Mesendoderm (in vitro differentiated cells): Measurements from ENCODE around the gene TRERF1.

ENCODE experiments used
- DNase-seq: peaks from one replicate; pipeline ENCODE4 v3.0.0; 2013
- H2AK5ac ChIP-seq: 2 replicates; pipeline ENCODE4 v1.6.1; 2013; ENCODE audit warnings: low read length, inconsistent platforms
- H2BK120ac ChIP-seq: 2 replicates; pipeline ENCODE4 v1.6.1; 2013; ENCODE audit warnings: low read depth, mild to moderate bottlenecking, low read length, moderate library complexity, mixed read lengths
- H2BK15ac ChIP-seq: replicated peaks from 2 replicates; pipeline ENCODE4 v1.6.1; 2013; ENCODE audit warnings: low read depth, mild to moderate bottlenecking, moderate library complexity
- H2BK5ac ChIP-seq: 2 replicates; pipeline ENCODE4 v1.6.1; 2013; ENCODE audit warnings: low read length, inconsistent platforms
- H3K18ac ChIP-seq: 2 replicates; pipeline ENCODE4 v1.6.1; 2013; ENCODE audit warnings: mild to moderate bottlenecking, low read length, mixed read lengths
- H3K23ac ChIP-seq: one replicate; pipeline ENCODE4 v1.6.1; 2013; ENCODE audit warnings: low read length
- H3K27ac ChIP-seq: 2 replicates; pipeline ENCODE4 v1.5.1; 2013; ENCODE audit warnings: low read depth, mild to moderate bottlenecking, inconsistent platforms, low read length, moderate library complexity
- H3K27me3 ChIP-seq: 2 replicates; pipeline ENCODE4 v1.6.1; 2013; ENCODE audit warnings: low read length, control low read depth, mild to moderate bottlenecking, inconsistent platforms; ENCODE audit not compliant: insufficient read depth, poor library complexity
- H3K36me3 ChIP-seq: 2 replicates; pipeline ENCODE4 v1.6.1; 2013; ENCODE audit warnings: low read length, inconsistent platforms; ENCODE audit not compliant: control insufficient read depth, insufficient read depth
- H3K4ac ChIP-seq: one replicate; pipeline ENCODE4 v1.6.1; 2013; ENCODE audit warnings: low read depth, mild to moderate bottlenecking, low read length, moderate library complexity
- H3K4me1 ChIP-seq: 2 replicates; pipeline ENCODE4 v1.6.1; 2013; ENCODE audit warnings: low read depth, low read length, inconsistent platforms; ENCODE audit not compliant: control insufficient read depth
- H3K4me2 ChIP-seq: 2 replicates; pipeline ENCODE4 v1.6.1; 2013; ENCODE audit warnings: low read length
- H3K4me3 ChIP-seq: 2 replicates; pipeline ENCODE4 v1.5.1; 2013; ENCODE audit warnings: mild to moderate bottlenecking, low read length
- H3K56ac ChIP-seq: one replicate; pipeline ENCODE4 v1.6.1; 2013; ENCODE audit warnings: low read length
- H3K79me1 ChIP-seq: 2 replicates; pipeline ENCODE4 v1.6.1; 2013; ENCODE audit warnings: low read length, inconsistent platforms
- H3K79me2 ChIP-seq: 2 replicates; pipeline ENCODE4 v1.6.1; 2013; ENCODE audit warnings: mild to moderate bottlenecking, low read length; ENCODE audit not compliant: control insufficient read depth, insufficient read depth
- H3K9ac ChIP-seq: 2 replicates; pipeline ENCODE4 v1.6.1; 2013; ENCODE audit warnings: low read length, inconsistent platforms
- H4K5ac ChIP-seq: one replicate; pipeline ENCODE4 v1.6.1; 2013; ENCODE audit warnings: low read length
- H4K8ac ChIP-seq: one replicate; pipeline ENCODE4 v1.6.1; 2013; ENCODE audit warnings: low read depth, mild to moderate bottlenecking, control low read depth, low read length, moderate library complexity
- WGBS: extraction: QIAGEN DNeasy Blood & Tissue Kit; methylation state at CpG from one replicate; pipeline ENCODE4 v1.1.7; 2013; ENCODE audit warnings: low lambda C conversion rate, missing lambda C conversion rate; ENCODE audit not compliant: insufficient coverage; ENCODE audit errors: extremely low coverage; 5-methylcytosine and 5-hydroxymethylcytosine counted together

The TRERF1 gene

GRCh38 chr6:42443312-42444060, 8.2 kb downstream of the TRERF1 start:
- Histone ChIP-seq H3K79me2 (peaks cover 29% of the 10 kb centered on the region), H2AK5ac (no peak overlapping the region), H3K27ac (no peak overlapping the region), H2BK120ac (no peak overlapping the region), H2BK5ac (no peak overlapping the region), H3K79me1 (peaks cover 4% of the 10 kb centered on the region), H3K18ac (no peak overlapping the region), H3K4me1 (peaks cover 28% of the 10 kb centered on the region), H3K36me3 (no peaks in the 10 kb centered on the region), H3K9ac (peak overlapping the region; percentile 24), H2BK15ac (no peak overlapping the region), H4K5ac (no peak overlapping the region), H3K27me3 (no peaks in the 10 kb centered on the region), H3K23ac (no peak overlapping the region), H3K4me2 (no peak overlapping the region), H3K56ac (peak overlapping the region; percentile 56), H3K4ac (no peak overlapping the region), H4K8ac (no peak overlapping the region), H3K4me3 (no peak overlapping the region)
- no CpG with 5 or more reads among the region's 11 CpGs for WGBS
- no peak for DNase-seq

DNA sequence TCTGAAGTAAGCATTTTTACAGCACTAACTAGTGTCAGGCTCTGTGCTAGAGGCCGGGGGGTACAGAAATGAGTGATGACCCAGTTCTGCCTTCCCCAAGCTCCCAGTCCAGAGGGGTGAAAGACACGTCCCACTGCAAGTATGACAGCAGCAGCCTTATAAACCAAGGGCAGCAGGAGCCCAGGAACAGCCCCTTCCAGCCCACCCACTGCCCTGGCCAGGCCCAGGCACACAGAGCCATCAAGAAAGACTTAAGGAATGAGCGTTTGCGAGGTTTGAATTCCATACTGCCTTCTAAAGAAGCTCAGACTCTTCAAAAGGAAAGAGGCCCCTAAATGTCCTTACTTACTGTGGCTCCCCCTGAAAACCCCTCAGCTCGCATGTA, 10.0 kb downstream of the TRERF1 start:
- H2BK15ac ChIP-seq = no peak overlapping the region
- DNase-seq = peak; percentile 88
- H4K8ac ChIP-seq = no peak overlapping the region
- H3K4me1 ChIP-seq = peaks cover 28% of the 10 kb centered on the region
- H3K27ac ChIP-seq = peak overlapping the region; percentile 74
- no peaks in the 10 kb centered on the region for H3K36me3 ChIP-seq
- H3K9ac ChIP-seq = peak overlapping the region; percentile 55
- no peak overlapping the region for H3K4me2 ChIP-seq
- H4K5ac ChIP-seq = no peak overlapping the region
- H2BK5ac ChIP-seq = no peak overlapping the region
- no peaks in the 10 kb centered on the region for H3K27me3 ChIP-seq
- H2BK120ac ChIP-seq = no peak overlapping the region
- no peak overlapping the region for H3K23ac ChIP-seq
- H3K18ac ChIP-seq = peak overlapping the region; percentile 91
- WGBS = no CpG with 5 or more reads among the region's 5 CpGs
- peaks cover 6% of the 10 kb centered on the region for H3K79me1 ChIP-seq
- H3K4ac ChIP-seq = peak overlapping the region; percentile 66
- no peak overlapping the region for H3K4me3 ChIP-seq
- H3K79me2 ChIP-seq = peaks cover 19% of the 10 kb centered on the region
- H3K56ac ChIP-seq = peak overlapping the region; percentile 76
- H2AK5ac ChIP-seq = no peak overlapping the region

- peaks cover 6% of the 10 kb centered on the region for H3K79me1 ChIP-seq
- H3K4ac ChIP-seq = peak overlapping the region; percentile 66
- no peak overlapping the region for H3K23ac ChIP-seq
- H3K4me3 ChIP-seq = no peak overlapping the region
- no peaks in the 10 kb centered on the region for H3K27me3 ChIP-seq
- H3K9ac ChIP-seq = peak overlapping the region; percentile 55
- H2BK5ac ChIP-seq = no peak overlapping the region
- H3K56ac ChIP-seq = peak overlapping the region; percentile 76
- peak overlapping the region; percentile 74 for H3K27ac ChIP-seq
- peak overlapping the region; percentile 87 for H3K18ac ChIP-seq
- H4K8ac ChIP-seq = no peak overlapping the region
- WGBS = no CpG with 5 or more reads among the region's 12 CpGs
- H2BK15ac ChIP-seq = no peak overlapping the region
- no peak for DNase-seq
- H3K36me3 ChIP-seq = no peaks in the 10 kb centered on the region
- no peak overlapping the region for H2AK5ac ChIP-seq
- H3K4me1 ChIP-seq = peaks cover 28% of the 10 kb centered on the region
- H2BK120ac ChIP-seq = no peak overlapping the region
- H3K79me2 ChIP-seq = peaks cover 17% of the 10 kb centered on the region
- H3K4me2 ChIP-seq = peak overlapping the region; percentile 13
- no peak overlapping the region for H4K5ac ChIP-seq
Observed at GRCh38 chr6:42440778-42441696, 10.7 kb downstream of the TRERF1 start.

GRCh38 chr6:42440027-42440426, 11.7 kb downstream of the TRERF1 start:
- Histone ChIP-seq H3K18ac (peak overlapping the region; percentile 71), H3K56ac (no peak overlapping the region), H3K27me3 (no peaks in the 10 kb centered on the region), H3K79me1 (peaks cover 6% of the 10 kb centered on the region), H2AK5ac (no peak overlapping the region), H3K4me2 (no peak overlapping the region), H4K5ac (no peak overlapping the region), H3K4me3 (no peak overlapping the region), H3K9ac (no peak overlapping the region), H2BK5ac (no peak overlapping the region), H3K4me1 (peaks cover 28% of the 10 kb centered on the region), H3K27ac (no peak overlapping the region), H2BK15ac (no peak overlapping the region), H3K36me3 (no peaks in the 10 kb centered on the region), H4K8ac (no peak overlapping the region), H3K23ac (no peak overlapping the region), H3K4ac (no peak overlapping the region), H2BK120ac (no peak overlapping the region), H3K79me2 (peaks cover 12% of the 10 kb centered on the region)
- no CpG with 5 or more reads among the region's 6 CpGs for WGBS
- DNase-seq = no peak

DNA sequence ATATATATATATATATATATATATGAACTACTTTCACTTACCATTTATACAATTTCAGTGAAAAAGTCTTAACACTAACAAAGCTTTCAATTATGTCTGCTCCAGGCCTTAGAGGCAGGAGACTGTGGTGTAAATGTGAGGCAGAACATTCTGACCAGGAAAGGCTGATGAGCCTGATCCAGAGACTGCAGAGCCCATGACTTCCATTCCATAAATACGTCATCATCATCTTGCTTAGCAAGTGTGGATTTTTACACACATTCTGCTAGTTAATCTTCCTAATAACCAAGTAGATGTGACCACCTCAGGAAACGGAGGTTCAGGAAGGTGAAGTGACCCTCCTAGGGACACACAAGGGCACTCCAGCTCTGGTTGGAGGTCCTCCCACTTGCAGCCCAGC, 14.9 kb downstream of the TRERF1 start:
- no peak overlapping the region for H3K27ac ChIP-seq
- no peak overlapping the region for H2AK5ac ChIP-seq
- no peak overlapping the region for H4K5ac ChIP-seq
- H3K4me1 ChIP-seq = peaks cover 17% of the 10 kb centered on the region
- H3K4me3 ChIP-seq = no peak overlapping the region
- DNase-seq = no peak
- no peak overlapping the region for H2BK15ac ChIP-seq
- H2BK5ac ChIP-seq = no peak overlapping the region
- H3K27me3 ChIP-seq = no peaks in the 10 kb centered on the region
- H4K8ac ChIP-seq = no peak overlapping the region
- H3K9ac ChIP-seq = no peak overlapping the region
- no peak overlapping the region for H3K23ac ChIP-seq
- H3K56ac ChIP-seq = no peak overlapping the region
- peaks cover 12% of the 10 kb centered on the region for H3K79me2 ChIP-seq
- no peak overlapping the region for H3K4ac ChIP-seq
- no peaks in the 10 kb centered on the region for H3K36me3 ChIP-seq
- H3K4me2 ChIP-seq = no peak overlapping the region
- WGBS = no CpG with 5 or more reads among the region's 2 CpGs
- no peak overlapping the region for H2BK120ac ChIP-seq
- no peak overlapping the region for H3K18ac ChIP-seq
- peaks cover 4% of the 10 kb centered on the region for H3K79me1 ChIP-seq
